Hepatocyte (in vitro differentiated cells): Measurements from ENCODE around the gene CYP20A1.

ENCODE experiments used
- EZH2 ChIP-seq: fragments of 200-600 bp; sonication (generic); IDR thresholded peaks from 2 replicates; pipeline ENCODE4 v1.6.1; 2016; ENCODE audit warnings: antibody characterized with exemption, mild to moderate bottlenecking, borderline replicate concordance
- EZH2phosphoT487 ChIP-seq: fragments of 200-600 bp; sonication (generic); IDR thresholded peaks from one replicate; pipeline ENCODE4 v1.6.1; 2018; ENCODE audit warnings: antibody characterized with exemption, mild to moderate bottlenecking, low read depth, moderate library complexity; ENCODE audit not compliant: unreplicated experiment, severe bottlenecking
- TF ChIP-seq, protein P1 (sequence below): fragments of 200-600 bp; sonication (generic); IDR thresholded peaks from 2 replicates; pipeline ENCODE4 v1.5.1; 2016; ENCODE audit warnings: antibody characterized with exemption, mild to moderate bottlenecking; ENCODE audit not compliant: poor library complexity

- TF ChIP-seq, protein P1, sequence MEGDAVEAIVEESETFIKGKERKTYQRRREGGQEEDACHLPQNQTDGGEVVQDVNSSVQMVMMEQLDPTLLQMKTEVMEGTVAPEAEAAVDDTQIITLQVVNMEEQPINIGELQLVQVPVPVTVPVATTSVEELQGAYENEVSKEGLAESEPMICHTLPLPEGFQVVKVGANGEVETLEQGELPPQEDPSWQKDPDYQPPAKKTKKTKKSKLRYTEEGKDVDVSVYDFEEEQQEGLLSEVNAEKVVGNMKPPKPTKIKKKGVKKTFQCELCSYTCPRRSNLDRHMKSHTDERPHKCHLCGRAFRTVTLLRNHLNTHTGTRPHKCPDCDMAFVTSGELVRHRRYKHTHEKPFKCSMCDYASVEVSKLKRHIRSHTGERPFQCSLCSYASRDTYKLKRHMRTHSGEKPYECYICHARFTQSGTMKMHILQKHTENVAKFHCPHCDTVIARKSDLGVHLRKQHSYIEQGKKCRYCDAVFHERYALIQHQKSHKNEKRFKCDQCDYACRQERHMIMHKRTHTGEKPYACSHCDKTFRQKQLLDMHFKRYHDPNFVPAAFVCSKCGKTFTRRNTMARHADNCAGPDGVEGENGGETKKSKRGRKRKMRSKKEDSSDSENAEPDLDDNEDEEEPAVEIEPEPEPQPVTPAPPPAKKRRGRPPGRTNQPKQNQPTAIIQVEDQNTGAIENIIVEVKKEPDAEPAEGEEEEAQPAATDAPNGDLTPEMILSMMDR: no peak
- TF ChIP-seq EZH2phosphoT487: no peak
- TF ChIP-seq EZH2: no peak
Observed at GRCh38 chr2:203237346-203238238, 1.2 kb upstream of the CYP20A1 start.
